GM19438 (cell line): Measurements from ENCODE around the gene KCNIP1.

Experiments
- ATAC-seq: cut with Tn5 transposase; IDR thresholded peaks from one replicate; pipeline ENCODE4 v1.9.1; 2021; ENCODE audit warnings: low read depth; ENCODE audit not compliant: unreplicated experiment

Gene KCNIP1

GRCh38 chr5:170503990-170504596 is at the start of gene KCNIP1:
KCNIP1 (plus strand) TSS chr5:170504020.
- no peak for ATAC-seq

GRCh38 chr5:170463426-170463825 is 40.4 kb upstream of the KCNIP1 start:
- no peak for ATAC-seq

- no peak for ATAC-seq
These were observed 39.3 kb upstream of the KCNIP1 start for GRCh38 chr5:170464280-170465127.

DNA sequence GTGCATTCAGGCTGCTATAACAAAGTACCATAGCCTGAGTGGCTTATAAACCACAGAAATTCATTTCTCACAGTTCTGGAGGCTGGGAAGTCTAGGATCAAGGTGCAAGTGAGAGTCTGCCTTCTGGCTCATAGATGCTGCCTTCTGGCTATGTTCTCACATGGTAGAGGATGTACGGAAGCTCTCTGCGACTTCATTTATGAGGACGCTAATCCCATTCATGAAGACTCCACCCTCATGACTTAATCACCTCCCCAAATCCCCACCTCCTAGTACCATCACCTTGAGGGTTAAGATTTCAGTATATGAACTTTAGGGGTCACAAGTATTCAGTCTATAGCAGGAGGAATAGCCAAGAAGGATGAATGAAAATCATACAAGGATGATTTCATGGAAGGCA is 37.3 kb upstream of the KCNIP1 start:
- no peak for ATAC-seq

DNA sequence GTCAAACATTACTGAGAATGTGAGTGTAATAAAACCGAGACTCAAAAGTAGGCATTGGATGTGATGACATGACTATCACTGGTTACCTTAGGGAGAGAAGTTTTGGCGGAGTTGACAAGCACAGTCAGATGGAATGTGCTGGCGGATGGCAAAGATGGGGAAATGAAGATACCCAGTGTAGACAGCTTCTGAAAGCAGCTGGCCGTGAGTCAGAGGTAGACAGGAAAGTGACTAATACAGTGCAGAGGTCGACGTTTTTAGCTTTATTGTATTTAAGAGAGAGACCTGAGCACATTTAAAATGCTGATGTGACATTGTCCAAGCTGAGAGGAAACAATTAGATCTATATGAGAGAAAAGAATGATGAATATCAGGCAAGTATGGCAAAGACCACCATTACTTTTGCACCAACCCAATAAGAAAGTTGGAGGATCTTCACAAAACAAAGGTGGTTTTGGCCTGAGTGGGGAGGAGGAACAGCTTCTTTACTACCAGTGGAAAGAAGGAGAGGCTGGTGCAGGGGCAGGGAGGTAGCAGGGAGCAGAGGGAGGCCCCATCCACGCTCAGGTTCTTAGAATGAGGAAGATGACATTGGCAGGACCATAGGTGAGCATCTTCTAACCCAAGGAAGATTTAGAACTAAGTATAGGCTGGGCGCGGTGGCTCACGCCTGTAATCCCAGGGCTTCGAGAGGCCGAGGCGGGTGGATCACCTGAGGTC is 36.7 kb upstream of the KCNIP1 start:
- ATAC-seq: no peak

DNA sequence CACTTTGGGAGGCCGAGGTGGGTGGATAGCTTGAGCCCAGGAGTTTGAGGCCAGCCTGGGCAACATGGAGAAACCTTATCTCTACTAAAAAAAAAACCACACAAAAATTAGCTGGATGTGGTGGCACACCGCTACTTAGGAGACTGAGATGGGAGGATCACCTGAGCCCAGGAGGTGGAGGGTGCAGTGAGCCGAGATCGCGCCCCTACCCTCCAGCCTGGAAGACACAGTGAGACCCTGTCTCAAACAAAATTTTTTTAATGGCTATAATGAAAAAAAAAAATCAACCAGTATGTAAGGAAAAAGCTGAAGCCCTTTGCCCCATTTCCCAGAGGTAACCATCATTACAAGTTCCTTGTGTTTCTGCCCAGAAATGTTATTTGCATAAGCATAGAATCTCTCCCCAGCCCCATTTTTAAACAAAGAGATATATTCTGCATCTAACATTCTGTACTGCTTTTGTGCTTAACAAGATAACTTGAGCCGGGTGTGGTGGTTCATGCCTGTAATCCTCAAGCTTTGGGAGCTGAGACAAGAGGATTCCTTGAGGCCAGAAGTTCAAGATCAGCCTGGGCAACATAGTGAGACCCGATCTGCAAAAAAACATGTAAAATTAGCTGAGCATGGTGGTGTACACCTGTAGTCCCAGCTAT is 35.1 kb upstream of the KCNIP1 start:
- no peak for ATAC-seq

GRCh38 chr5:170469414-170469813 is 34.4 kb upstream of the KCNIP1 start:
- no peak for ATAC-seq

GRCh38 chr5:170470275-170470674 is 33.5 kb upstream of the KCNIP1 start:
- no peak for ATAC-seq

DNA sequence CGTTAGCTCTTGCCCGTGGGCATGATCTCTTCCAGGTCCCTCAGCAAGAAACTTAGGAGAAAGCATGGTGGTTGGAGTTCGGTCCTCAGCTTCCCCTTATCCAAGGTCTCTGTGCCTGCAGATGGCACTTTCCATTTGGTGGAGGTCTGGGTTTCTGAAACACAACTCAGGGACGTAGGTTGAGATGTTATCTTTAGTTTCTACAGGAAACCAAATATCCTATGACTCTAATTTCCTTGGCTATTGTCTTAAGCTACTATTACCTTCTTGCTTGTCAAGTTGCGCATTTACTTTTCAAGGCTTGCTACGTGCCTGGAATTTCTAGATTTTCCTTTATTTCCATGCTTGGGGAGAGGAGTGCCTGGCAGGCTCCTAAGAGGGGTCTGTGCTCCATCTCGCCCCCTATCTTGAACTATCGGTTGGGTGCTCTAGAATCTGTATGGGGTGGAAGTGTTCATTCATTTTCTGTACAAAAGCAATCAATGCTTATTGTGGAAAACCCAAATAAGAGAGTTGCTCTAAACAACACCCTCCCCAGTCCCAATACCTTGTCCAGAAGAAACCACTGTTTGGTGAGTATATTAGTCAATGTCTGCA is 32.9 kb upstream of the KCNIP1 start:
- ATAC-seq: no peak

DNA sequence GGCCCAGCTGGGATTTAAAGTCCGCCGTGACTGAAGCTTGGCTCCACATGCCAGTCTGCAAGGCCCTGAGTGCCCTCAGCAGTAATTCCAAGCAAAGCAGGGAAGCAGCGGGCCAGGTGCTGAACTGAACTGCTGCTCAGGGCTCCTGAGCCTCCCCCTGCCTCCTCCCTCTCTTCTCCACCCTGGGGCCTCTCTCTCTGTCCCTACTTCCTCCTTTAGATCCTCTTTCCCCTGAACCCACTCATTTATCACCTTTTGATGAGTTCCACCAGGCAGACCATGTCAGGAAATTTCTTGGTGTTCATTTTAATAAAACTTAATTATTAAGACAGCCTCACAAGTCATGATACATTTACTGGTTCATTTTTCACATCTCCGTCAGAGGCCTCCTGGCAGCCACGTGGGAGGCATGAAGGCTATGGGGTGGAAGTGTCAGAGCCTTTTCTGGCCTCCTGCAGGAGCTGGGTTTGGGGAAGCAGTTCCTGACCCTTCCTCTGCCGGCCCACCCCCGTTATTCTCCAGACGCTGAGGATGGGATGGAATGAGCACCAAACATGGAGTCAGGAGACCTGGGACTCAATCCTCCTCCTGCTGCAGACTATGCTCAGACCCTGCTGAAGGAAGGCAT is 32.2 kb upstream of the KCNIP1 start:
- no peak for ATAC-seq

DNA sequence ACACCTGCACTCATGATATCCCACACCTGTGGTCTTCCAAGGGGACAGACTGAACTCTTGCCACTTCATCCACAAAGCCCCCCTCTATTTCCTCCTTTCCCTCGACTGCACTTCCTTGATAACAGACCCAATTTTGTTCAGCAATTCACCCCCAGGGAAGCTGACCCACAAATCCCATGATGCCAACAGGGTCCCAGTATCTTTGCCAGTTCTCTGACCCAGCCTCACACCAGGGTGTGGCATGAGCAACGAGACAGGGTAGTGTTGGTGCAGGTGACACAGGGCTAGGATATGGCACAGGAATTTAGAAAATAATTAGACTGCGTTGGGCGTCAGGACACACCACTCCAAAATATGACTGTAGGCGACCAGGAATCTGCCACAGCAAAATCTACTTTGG is 30.2 kb upstream of the KCNIP1 start:
- ATAC-seq: no peak

- ATAC-seq: no peak
These were observed 29.1 kb upstream of the KCNIP1 start for GRCh38 chr5:170474489-170475274.

GRCh38 chr5:170475294-170476000 is 28.4 kb upstream of the KCNIP1 start:
- ATAC-seq: no peak

DNA sequence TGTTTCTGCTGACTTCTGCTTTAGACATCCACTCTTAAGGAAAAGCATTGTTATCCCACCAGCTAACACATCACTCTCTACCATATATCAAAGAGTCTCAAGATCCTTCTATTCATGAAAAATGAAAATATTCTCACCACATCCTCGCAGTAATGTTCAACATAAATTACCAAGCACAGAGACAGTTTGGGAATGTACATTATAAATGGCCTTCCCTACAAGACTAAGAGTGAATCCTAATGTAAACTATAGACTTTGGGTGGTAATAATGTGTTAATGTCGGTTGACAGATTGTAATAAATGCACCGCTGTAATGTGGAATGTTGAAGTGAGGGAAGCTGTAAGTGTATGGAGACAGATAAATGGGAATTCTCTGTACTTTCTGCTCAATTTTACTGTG is 27.1 kb upstream of the KCNIP1 start:
- ATAC-seq: no peak

GRCh38 chr5:170477906-170478305 is 25.9 kb upstream of the KCNIP1 start:
- no peak for ATAC-seq

GRCh38 chr5:170478306-170478705 is 25.5 kb upstream of the KCNIP1 start:
- no peak for ATAC-seq

DNA sequence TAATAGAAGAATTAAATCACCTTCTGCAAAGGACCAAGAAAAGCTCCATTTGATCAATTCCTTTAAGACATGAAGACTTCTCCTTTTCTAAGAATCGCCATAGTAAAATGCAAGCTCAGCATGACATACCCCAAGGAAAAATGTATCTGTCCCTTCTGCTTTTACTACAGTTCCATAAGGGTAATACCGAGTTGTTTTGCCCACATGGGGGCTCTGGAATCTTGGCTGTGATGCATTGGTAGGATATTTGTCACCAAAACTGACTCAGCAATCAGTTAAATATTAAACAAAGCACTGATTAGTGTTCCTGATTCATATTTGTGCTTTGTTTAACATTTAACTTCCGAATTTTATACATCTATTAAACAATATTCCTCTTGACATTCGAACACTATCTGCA is 24.3 kb upstream of the KCNIP1 start:
- no peak for ATAC-seq

DNA sequence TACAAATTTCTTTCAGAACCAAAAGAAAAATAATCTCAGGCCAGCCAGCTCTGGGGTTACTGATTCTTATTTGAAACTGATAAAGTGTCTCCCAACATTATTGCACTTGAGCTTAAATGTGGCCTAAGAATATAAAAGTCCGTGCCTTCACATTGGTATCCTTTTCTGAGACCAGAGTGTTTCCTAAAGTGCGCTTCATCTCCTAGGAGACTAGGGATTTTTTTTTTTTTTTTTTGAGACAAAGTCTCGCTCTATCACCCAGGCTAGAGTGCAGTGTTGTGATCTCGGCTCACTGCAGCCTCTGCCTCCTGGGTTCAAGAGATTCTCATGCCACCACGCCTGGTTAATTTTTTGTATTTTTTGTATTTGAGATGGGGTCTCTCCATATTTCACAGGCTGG is 23.6 kb upstream of the KCNIP1 start:
- no peak for ATAC-seq

DNA sequence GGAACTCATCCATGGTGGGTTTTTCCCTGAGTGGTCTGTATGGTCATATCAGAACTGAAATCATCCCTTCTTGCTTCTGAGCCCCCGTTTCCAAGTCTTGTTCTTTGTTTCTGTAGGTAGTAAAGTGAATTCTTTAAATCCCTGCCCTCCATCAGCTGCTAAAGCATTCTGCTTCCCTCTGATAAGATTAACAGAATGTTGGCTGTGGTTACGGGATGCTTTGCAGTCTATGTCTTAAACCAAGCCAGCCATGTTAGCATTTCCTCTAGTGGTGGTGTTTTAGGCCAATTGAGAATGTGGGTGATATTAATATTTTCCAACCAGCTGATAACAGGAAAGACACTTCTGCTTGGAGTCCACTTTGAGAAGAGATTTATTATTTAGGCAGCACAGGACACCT is 22.0 kb upstream of the KCNIP1 start:
- no peak for ATAC-seq
